ENCODE measurements around the gene TLCD1.

Gene TLCD1

DNA sequence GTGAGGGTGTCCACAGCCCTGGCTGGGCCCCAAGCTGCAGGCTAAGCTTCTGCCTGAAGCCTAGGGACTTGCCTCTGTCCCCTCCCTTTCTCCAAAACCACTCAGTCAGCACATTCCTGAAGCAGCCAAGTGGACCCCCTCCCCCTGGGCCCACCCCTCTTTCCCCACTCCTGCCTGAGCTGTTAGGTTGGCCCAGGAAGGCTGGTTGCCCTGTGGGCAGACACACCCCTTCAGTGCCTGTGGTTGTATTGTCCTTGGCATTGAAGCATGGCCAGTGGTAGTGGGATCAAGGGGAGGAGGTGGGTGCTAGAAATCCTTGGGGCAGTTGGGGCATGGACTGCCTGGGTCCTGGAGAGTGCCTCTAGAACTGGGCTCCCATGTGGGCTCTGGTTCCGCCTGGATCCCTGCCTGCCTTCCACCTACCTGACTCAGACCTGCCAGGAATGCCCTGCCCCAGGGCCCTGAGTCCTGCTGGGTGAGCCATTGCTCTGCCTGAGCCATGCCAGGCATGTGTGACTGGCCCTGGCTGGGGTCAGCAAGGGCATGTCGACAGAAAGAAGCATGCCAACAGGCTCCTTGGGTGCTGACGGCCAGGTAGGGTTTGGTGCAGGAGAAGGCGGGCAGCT, 19.9 kb upstream of the TLCD1 start:
- H3K27me3 ChIP-seq (ENCODE audit: low read length), result no peaks in the 10 kb centered on the region
- TF ChIP-seq EZH2phosphoT487 (conservative IDR thresholded peaks at IDR 0.05; ENCODE audit: low read length), result no peak
- TF ChIP-seq, protein P1, sequence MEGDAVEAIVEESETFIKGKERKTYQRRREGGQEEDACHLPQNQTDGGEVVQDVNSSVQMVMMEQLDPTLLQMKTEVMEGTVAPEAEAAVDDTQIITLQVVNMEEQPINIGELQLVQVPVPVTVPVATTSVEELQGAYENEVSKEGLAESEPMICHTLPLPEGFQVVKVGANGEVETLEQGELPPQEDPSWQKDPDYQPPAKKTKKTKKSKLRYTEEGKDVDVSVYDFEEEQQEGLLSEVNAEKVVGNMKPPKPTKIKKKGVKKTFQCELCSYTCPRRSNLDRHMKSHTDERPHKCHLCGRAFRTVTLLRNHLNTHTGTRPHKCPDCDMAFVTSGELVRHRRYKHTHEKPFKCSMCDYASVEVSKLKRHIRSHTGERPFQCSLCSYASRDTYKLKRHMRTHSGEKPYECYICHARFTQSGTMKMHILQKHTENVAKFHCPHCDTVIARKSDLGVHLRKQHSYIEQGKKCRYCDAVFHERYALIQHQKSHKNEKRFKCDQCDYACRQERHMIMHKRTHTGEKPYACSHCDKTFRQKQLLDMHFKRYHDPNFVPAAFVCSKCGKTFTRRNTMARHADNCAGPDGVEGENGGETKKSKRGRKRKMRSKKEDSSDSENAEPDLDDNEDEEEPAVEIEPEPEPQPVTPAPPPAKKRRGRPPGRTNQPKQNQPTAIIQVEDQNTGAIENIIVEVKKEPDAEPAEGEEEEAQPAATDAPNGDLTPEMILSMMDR (IDR thresholded peaks at IDR 0.05; ENCODE audit: insufficient read depth, low read length, poor library complexity, severe bottlenecking), result no peak
- peak overlapping the region; percentile 71 for H3K4me2 ChIP-seq (ENCODE audit: low read depth, low read length, poor library complexity, severe bottlenecking)
- H3F3A ChIP-seq (ENCODE audit: insufficient read depth), result peaks cover 88% of the 10 kb centered on the region
- peak overlapping the region; percentile 99 for H3K27ac ChIP-seq (ENCODE audit: low read depth, low read length)
- H3K9me3 ChIP-seq (ENCODE audit: insufficient read depth, low read length), result no peaks in the 10 kb centered on the region
- H3K36me3 ChIP-seq (ENCODE audit: low read length), result peaks cover 21% of the 10 kb centered on the region
- no peaks in the 10 kb centered on the region for H3K9me2 ChIP-seq (replicated peaks; ENCODE audit: insufficient read depth, low read length)
- H3K4me3 ChIP-seq (ENCODE audit: insufficient read depth, low read length, poor library complexity, severe bottlenecking), result peak overlapping the region; percentile 98
- peaks cover 49% of the 10 kb centered on the region for H3K79me2 ChIP-seq (ENCODE audit: insufficient read depth, low read length)
- H4K20me1 ChIP-seq (ENCODE audit: low read depth, low read length), result peaks cover 6% of the 10 kb centered on the region
- H3K9ac ChIP-seq (ENCODE audit: low read length), result peak overlapping the region; percentile 99
- H2AFZ ChIP-seq (ENCODE audit: low read depth, low read length, severe bottlenecking), result no peak overlapping the region

DNA sequence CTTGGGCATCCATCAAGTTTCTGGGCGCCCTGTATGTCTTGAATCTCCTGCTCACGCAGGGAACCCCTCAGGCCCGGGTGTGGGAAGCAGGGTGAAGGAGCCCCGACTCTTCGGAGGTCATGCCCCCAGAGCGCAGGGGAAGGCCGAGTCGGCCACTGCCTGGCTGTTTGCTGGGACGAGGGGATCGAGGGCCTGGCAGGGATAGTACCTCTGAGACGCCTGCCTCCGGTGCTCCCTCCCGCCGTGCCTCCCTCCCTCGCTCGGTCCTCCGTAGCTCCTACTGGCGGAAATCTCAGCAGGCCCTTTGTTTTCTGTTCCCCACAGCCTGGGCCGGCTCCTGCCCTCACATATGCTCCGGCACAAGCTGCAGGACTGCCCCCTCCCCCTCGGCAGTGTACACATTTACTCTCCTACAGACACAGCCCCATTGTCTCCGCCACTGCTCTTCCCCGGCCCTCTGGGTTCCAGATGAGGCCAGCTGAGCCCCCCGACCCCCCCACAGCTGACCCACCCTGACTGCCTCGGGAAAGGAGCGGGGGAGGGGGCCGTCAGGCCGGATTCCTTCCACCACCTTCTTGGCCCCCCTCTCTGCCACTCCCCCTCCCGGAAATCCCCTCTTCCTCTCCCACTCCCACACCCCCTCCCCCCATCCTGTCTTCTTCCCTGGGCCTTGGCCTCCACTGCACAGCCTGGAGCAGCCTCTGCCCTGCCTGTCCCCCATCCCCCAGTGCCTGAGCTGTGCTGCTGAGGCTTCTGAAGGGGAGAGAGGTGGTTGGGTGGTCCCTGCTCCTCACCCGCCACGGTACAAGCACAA, 19.1 kb upstream of the TLCD1 start:
- Histone ChIP-seq H3K79me2 (ENCODE audit: insufficient read depth, low read length) (peaks cover 42% of the 10 kb centered on the region), H4K20me1 (ENCODE audit: low read depth, low read length) (no peaks in the 10 kb centered on the region; the same call in 1 of the 2 replicates), H3K4me2 (ENCODE audit: low read depth, low read length, poor library complexity, severe bottlenecking) (peak overlapping the region; percentile 71), H3K36me3 (ENCODE audit: low read length) (peaks cover 14% of the 10 kb centered on the region), H3K27ac (ENCODE audit: low read depth, low read length) (peak overlapping the region; percentile 99), H3K9me2 (replicated peaks; ENCODE audit: insufficient read depth, low read length) (no peaks in the 10 kb centered on the region), H3K4me3 (ENCODE audit: insufficient read depth, low read length, poor library complexity, severe bottlenecking) (peak overlapping the region; percentile 98), H3K27me3 (ENCODE audit: low read length) (no peaks in the 10 kb centered on the region), H3K9me3 (ENCODE audit: insufficient read depth, low read length) (no peaks in the 10 kb centered on the region), H3F3A (ENCODE audit: insufficient read depth) (peaks cover 88% of the 10 kb centered on the region), H2AFZ (ENCODE audit: low read depth, low read length, severe bottlenecking) (no peak overlapping the region), H3K9ac (ENCODE audit: low read length) (peak overlapping the region; percentile 99)
- TF ChIP-seq, protein P1 (IDR thresholded peaks at IDR 0.05; ENCODE audit: insufficient read depth, low read length, poor library complexity, severe bottlenecking), result no peak
- no peak for TF ChIP-seq EZH2phosphoT487 (conservative IDR thresholded peaks at IDR 0.05; ENCODE audit: low read length)

DNA sequence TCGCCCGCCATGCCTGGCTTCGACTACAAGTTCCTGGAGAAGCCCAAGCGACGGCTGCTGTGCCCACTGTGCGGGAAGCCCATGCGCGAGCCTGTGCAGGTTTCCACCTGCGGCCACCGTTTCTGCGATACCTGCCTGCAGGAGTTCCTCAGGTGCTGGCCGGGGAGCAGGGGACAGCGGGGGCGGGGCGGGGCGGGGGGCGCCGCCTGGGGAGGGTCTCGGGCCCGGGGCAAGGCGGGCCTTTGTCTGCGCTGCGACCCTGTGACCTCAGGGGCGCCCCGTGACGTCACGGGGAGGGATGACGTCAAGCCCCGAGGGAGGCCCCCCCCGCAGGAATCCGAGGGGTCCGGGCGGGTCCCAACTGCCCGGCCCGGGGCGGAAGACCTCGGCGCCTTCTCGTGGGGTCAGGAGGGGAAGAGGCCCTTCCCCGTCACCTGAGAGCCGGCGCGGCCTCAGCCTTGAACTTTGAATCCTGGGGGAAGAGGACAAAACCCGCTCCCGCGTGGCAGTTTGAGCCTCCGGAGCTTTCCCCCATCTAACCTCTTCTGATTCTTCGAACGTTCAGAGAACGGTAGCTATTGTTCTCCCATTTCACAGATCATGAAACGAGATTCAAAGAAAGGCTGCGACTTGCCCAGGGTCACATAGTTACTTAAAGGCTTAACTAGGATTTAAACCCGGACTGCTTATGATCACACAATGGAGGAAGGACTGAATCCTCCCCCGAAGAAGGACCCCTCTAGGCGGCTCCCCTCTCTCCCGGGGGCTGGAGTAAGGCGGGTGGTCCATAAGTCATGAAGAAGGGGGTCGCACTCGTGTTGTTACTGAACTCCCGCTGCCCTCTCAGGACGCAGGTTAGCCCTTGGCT, 18.3 kb upstream of the TLCD1 start:
- no peaks in the 10 kb centered on the region for H3K9me3 ChIP-seq (ENCODE audit: insufficient read depth, low read length)
- H3F3A ChIP-seq (ENCODE audit: insufficient read depth), result peaks cover 86% of the 10 kb centered on the region
- no peaks in the 10 kb centered on the region; the same call in 1 of the 2 replicates for H4K20me1 ChIP-seq (ENCODE audit: low read depth, low read length)
- H3K9me2 ChIP-seq (replicated peaks; ENCODE audit: insufficient read depth, low read length), result no peaks in the 10 kb centered on the region
- TF ChIP-seq, protein P1 (IDR thresholded peaks at IDR 0.05; ENCODE audit: insufficient read depth, low read length, poor library complexity, severe bottlenecking), result no peak
- TF ChIP-seq EZH2phosphoT487 (conservative IDR thresholded peaks at IDR 0.05; ENCODE audit: low read length), result no peak
- no peak overlapping the region for H2AFZ ChIP-seq (ENCODE audit: low read depth, low read length, severe bottlenecking)
- H3K36me3 ChIP-seq (ENCODE audit: low read length), result peaks cover 14% of the 10 kb centered on the region
- H3K4me2 ChIP-seq (ENCODE audit: low read depth, low read length, poor library complexity, severe bottlenecking), result peak overlapping the region; percentile 71
- H3K4me3 ChIP-seq (ENCODE audit: insufficient read depth, low read length, poor library complexity, severe bottlenecking), result peak overlapping the region; percentile 98
- H3K27ac ChIP-seq (ENCODE audit: low read depth, low read length), result peak overlapping the region; percentile 99
- H3K9ac ChIP-seq (ENCODE audit: low read length), result peak overlapping the region; percentile 99
- H3K79me2 ChIP-seq (ENCODE audit: insufficient read depth, low read length), result peaks cover 41% of the 10 kb centered on the region
- no peaks in the 10 kb centered on the region for H3K27me3 ChIP-seq (ENCODE audit: low read length)
